ENCODE measurements around the gene LIN28B.
"Not testable (repeated sequence)": the region's sequence is repeated elsewhere in the genome, so short reads cannot be mapped to it uniquely, and the experiment has no call there.

LIN28B gene

GRCh38 chr6:104956731-104957294 is at the start of gene LIN28B:
TSS of gene LIN28B (plus strand) at chr6:104957107. CDS start at chr6:104957251, 144 bp downstream.
- DNase-seq = no peak

GRCh38 chr6:104908031-104908887 is 48.6 kb upstream of the LIN28B start:
- DNase-seq = no peak

GRCh38 chr6:104908888-104909525 is 47.9 kb upstream of the LIN28B start:
- no peak for DNase-seq

GRCh38 chr6:104921896-104922295 is 35.0 kb upstream of the LIN28B start:
- no peak for DNase-seq

- no peak for DNase-seq
Observed at GRCh38 chr6:104928141-104928540, 28.8 kb upstream of the LIN28B start.

- no peak for DNase-seq
Observed at GRCh38 chr6:104929353-104929752, 27.6 kb upstream of the LIN28B start.

- no peak for DNase-seq
Observed at GRCh38 chr6:104930939-104931338, 26.0 kb upstream of the LIN28B start.

GRCh38 chr6:104936766-104937535 is 20.0 kb upstream of the LIN28B start:
- DNase-seq = no peak

- DNase-seq = no peak
Observed at GRCh38 chr6:104940238-104940892, 16.5 kb upstream of the LIN28B start.

- DNase-seq = no peak
Observed at GRCh38 chr6:104940893-104941728, 15.8 kb upstream of the LIN28B start.

GRCh38 chr6:104941729-104942091 is 15.2 kb upstream of the LIN28B start:
- no peak for DNase-seq

GRCh38 chr6:104943781-104944180 is 13.1 kb upstream of the LIN28B start:
- no peak for DNase-seq

- no peak for DNase-seq
Observed at GRCh38 chr6:104949206-104949605, 7.7 kb upstream of the LIN28B start.

GRCh38 chr6:104951677-104952076 is 5.2 kb upstream of the LIN28B start:
- DNase-seq = no peak

- no peak for DNase-seq
Observed at GRCh38 chr6:104952911-104953399, 4.0 kb upstream of the LIN28B start.

GRCh38 chr6:104953400-104954189 is 3.3 kb upstream of the LIN28B start:
- DNase-seq = not testable (repeated sequence)

GRCh38 chr6:104954190-104954797 is 2.6 kb upstream of the LIN28B start:
- DNase-seq = no peak

- DNase-seq = no peak
Observed at GRCh38 chr6:104955491-104955890, 1.4 kb upstream of the LIN28B start.

GRCh38 chr6:104955927-104956730 is 778 bp upstream of the LIN28B start:
- DNase-seq = no peak
